Fibroblast of mammary gland (primary cell): Measurements from ENCODE around the gene FEZ2.

Experiments used
- DNase-seq: peaks from one replicate; pipeline ENCODE4 v3.0.0-alpha.2; 2010; ENCODE audit warnings: low read depth
- H3K4me3 ChIP-seq: 2 replicates; pipeline ENCODE4 v1.5.1; 2011; ENCODE audit warnings: low read depth, mild to moderate bottlenecking, low read length, moderate library complexity; ENCODE audit not compliant: control insufficient read depth
- TF ChIP-seq, protein P1 (sequence below): conservative IDR thresholded peaks from 2 replicates; pipeline ENCODE4 v1.5.1; 2011; ENCODE audit warnings: low read depth, low read length, inconsistent platforms; ENCODE audit not compliant: control insufficient read depth, insufficient read depth

Gene FEZ2

GRCh38 chr2:36579297-36579664 is 18.7 kb downstream of the FEZ2 start:
- TF ChIP-seq, protein P1, sequence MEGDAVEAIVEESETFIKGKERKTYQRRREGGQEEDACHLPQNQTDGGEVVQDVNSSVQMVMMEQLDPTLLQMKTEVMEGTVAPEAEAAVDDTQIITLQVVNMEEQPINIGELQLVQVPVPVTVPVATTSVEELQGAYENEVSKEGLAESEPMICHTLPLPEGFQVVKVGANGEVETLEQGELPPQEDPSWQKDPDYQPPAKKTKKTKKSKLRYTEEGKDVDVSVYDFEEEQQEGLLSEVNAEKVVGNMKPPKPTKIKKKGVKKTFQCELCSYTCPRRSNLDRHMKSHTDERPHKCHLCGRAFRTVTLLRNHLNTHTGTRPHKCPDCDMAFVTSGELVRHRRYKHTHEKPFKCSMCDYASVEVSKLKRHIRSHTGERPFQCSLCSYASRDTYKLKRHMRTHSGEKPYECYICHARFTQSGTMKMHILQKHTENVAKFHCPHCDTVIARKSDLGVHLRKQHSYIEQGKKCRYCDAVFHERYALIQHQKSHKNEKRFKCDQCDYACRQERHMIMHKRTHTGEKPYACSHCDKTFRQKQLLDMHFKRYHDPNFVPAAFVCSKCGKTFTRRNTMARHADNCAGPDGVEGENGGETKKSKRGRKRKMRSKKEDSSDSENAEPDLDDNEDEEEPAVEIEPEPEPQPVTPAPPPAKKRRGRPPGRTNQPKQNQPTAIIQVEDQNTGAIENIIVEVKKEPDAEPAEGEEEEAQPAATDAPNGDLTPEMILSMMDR = no peak
- DNase-seq = no peak
- no peak overlapping the region for H3K4me3 ChIP-seq

DNA sequence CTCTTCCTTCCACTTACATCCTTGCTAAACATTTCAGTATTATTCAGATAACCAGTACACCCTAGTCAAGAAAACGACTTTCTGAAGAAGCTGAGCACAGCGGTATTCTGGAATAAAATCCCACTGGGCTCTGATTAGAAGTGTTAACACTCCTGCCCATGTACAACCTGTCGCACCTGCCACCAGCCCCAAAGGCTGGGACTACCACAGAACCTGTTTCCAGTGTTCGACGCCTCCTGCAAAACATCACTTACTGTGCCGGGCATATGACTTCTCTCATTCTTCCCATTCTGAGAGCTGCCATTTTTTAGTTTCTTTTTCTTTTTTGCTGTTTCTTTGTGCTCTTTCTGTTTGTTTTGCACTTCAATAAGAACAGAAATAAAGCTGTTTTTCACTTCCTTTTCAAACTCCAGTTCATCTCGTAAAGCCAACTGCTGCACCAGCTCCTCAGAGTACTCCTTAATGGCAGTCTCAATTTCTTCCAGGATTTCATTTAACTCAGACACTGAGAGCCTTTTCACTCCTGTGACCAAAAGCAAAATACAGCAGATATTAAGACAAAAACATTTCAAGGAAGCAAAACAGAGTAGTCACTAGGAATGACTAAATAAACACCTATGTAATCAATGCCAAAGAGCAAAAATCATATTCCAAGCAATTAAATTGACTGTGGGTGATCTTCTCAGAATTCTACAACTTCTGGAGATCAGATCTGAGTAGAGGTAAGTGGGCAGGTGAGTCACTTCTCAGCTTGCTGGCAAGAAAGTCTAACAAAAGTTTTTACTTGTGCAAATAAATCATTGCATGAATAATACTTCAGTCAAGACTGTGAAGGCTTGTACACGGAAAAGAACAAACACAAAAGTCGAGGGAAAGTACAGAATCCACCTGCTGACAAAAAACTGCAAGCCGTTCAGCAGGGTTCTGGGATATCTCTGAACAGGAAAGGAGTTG is 19.3 kb downstream of the FEZ2 start:
- H3K4me3 ChIP-seq = no peak overlapping the region
- TF ChIP-seq, protein P1 = no peak
- DNase-seq = no peak

DNA sequence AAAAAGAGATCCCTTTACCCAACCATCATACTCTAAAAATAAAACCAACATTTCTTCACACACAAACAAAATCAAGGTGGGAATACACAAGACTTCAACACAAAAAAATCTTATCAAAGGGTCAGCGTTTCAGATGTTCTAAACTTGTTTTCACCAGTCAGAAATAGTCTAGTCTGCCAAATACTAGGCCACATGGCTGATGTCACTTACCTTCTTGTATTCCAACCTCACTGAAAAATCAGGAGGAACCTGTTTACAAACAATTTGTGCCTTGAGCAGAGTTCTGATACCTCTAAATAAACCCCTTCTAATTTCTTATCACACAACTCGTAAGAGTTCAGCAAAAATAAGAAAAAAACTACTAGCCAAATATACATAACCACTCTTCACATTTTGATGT is 20.1 kb downstream of the FEZ2 start:
- TF ChIP-seq, protein P1 = no peak

GRCh38 chr2:36574560-36574959 is 23.4 kb downstream of the FEZ2 start:
- DNase-seq = no peak
- TF ChIP-seq, protein P1 = no peak
- H3K4me3 ChIP-seq = no peak overlapping the region

More for the DNA sequence above, 20.1 kb downstream of the FEZ2 start:
- no peak for DNase-seq
- no peak overlapping the region for H3K4me3 ChIP-seq

DNA sequence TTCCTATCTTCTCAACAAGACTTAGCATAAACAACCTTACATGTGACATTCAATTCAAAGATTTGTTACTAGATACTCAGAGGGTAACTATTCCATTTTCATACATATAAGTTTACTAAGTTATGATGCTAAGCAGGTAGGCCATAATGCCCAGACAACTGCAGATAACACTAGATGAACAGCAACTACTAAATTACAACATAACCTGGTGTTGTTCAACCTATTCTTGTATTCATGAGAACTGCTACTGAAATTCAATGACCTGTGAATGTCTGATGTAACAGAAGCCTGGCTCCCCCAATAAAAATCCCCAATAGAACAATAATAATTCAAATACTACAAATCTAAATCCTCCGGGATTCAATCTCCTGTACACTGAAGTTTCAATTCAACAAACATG is 24.8 kb downstream of the FEZ2 start:
- TF ChIP-seq, protein P1 = no peak

GRCh38 chr2:36572719-36573059 is 25.3 kb downstream of the FEZ2 start:
- TF ChIP-seq, protein P1 = no peak
- DNase-seq = no peak
- H3K4me3 ChIP-seq = no peak overlapping the region

More for the DNA sequence above, 24.8 kb downstream of the FEZ2 start:
- DNase-seq = no peak
- no peak overlapping the region for H3K4me3 ChIP-seq
